COLO668 (cell line): ENCODE results near the gene RAB6B.

Source experiments
- DNase-seq: peaks from one replicate; lab custom pipeline; 2025; ENCODE audit not compliant: unreplicated experiment; lab: John Stamatoyannopoulos, UW

Gene RAB6B

GRCh38 chr3:133838296-133838789 is 57.3 kb downstream of the RAB6B start:
- no peak for DNase-seq

- DNase-seq, result no peak
Observed at GRCh38 chr3:133837487-133838295, 58.0 kb downstream of the RAB6B start.

- no peak for DNase-seq
Observed at GRCh38 chr3:133836497-133837158, 59.1 kb downstream of the RAB6B start.

GRCh38 chr3:133835961-133836360 is 59.7 kb downstream of the RAB6B start:
- DNase-seq, result no peak

- no peak for DNase-seq
Observed at GRCh38 chr3:133835418-133835743, 60.3 kb downstream of the RAB6B start.

DNA sequence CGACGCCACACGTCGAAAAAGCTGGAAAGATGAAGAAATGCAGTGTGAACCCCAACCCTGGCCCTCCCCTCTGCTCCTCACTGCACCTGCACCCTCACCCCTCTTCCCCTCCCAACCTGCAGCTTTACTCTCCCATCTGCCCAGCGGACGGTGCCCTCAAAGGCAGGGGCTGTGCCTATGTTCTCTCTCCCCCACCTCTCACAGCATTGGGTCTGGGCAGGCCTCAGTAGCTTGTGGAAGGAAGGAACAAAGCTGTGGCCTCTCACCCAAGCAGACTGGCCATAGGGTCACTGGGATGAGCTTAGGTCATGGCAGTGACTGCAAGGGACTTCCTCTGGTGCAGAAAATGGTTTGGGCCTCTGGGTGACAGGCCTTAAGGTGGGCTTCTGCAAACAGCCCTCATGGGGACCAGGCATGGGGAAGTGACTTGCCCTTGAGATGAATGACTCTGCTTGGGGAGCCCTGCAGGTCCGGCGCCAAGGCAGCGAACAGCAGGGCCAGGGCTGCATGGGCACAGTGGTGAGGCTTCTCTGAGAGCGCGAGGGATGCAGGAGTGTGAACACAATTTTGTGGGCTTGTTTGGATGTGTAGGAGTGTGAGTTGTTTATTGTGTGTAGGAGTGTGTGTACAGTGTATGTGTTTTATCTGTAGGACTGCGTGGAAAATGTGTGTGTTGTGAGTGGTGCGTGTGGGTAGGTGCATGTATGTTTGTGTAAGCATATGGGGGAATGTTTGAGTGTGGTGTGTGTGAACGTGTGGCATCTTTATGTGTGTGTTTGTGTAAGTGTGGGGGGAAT is 60.9 kb downstream of the RAB6B start:
- DNase-seq, result no peak

DNA sequence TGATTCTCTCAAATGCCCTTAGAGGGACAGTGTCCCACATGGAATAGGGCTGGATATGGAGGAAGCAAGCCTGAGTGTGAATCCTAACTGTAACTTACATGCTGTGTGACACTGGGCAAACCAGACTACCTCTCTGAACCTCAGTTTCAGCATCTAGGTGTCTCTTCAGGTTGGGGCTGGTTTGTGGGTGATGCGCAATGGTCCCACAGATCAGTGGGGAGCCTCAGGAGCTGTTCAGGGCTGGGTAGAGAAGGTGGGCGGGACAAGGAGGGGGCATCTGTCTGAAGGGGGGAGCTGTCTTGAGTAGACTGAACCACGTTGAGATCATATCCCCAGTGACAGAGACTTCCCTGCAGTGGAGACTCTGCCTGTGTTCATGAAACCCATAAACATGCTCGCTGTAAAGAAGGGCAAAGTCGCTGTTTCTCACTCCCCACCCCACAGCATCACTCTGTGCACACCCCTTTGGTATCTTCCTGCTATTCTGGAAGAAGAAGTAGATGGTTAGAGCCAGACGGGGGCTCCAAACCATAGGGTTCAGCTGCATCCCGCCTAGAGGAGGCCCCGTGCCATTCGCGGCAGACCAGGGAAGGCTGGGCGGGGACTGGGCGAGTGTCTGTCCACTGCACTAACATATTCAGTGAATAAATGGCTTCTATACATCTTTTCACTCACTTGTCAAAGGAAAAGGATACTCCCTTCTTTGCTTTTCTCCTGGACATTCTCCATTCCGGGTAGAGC is 61.6 kb downstream of the RAB6B start:
- DNase-seq, result no peak

GRCh38 chr3:133833267-133833666 is 62.4 kb downstream of the RAB6B start:
- DNase-seq, result no peak

- no peak for DNase-seq
Observed at GRCh38 chr3:133832802-133833144, 62.9 kb downstream of the RAB6B start.

DNA sequence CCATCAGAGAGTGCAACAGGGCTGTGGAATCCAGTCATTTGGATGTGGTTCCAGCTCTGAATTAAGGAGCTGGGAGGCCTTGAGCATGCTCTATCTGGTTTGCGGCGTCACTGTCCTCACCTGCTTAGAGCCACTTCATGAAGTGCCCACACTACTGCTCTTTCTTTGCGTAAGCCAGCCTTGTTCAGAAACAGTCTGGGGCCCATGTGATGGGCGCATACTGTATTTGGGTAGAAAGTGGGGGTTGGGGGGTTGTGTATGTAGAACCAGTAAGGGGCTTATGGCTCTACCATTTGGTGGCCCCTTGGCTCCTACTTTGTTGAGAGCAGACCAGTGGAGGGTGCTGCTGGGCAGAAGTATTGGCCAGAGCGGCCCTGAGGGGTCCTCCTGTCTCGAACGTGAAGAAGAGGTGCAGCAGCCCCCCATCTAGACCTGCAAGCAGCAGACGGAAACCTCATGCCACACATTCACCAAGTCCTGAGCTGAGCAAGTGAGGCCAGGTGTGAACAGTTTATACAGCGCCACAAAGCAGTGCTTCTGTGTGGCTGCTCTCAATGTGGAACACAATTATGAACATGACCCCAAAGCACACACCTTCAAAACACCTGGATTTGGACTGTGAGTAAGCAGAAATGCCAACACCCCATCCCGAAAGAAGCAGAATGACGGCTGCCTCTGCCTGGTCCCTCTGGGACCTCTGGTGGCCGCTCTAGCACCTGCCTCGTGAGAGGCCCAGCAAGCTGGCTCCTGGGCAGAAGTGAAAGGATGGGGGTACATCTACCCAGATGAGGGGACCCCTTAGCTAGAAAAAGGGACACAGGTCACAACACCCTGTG is 63.5 kb downstream of the RAB6B start:
- no peak for DNase-seq

GRCh38 chr3:133830071-133830470 is 65.6 kb downstream of the RAB6B start:
- DNase-seq, result no peak

DNA sequence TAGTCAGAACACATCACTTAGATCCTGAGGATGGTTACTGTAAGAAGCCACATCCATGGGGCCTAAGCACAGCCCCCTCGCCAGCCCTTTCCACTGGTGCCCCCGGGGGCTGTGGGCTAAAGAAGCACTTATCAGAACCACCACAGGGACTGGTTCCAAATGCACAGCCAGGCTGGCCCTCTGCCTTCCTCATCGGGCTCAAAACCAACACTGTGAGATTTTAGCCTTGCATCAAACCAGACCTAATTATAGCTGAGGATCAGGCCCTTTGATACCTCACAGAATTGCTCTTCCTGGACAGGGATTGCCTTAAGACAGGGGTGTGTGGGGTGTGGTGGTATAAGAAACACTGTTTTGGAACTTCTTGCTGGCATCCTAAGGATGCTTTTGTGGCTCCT is 66.4 kb downstream of the RAB6B start:
- no peak for DNase-seq

DNA sequence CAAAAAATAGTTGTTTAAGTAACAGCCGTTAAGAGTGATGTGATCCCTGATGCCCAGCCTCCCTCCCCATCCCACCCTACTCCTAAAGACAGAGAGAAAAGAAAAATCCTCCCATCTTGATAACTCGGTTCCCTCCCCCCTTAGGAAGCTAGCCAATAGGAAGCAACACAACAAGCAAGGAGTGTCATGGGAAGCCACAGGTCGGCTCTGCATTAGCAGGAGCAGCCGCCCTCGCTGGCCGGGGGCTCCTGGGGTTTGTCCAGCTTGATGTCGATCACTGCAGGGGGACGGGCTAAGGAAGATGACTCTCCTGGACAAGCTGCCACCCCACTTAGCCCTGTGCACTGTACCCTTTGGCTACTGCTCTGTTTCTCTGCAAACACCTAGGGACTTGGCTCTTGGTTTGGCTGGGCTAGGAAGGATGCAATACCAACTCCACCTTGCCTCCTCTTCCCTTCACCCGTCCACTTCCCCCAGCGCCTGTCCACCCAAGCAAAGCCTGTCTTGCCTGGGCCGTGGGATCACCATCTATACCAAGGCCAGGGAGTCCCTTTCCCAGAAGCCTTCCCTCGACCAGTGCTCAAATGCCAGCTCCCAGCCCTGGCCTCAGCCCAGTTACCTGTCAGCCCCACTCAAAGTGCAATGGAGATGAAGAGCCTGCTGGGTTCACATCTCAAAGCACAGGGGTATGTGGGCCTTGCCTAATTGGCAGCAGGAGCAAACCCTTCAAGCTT is 66.9 kb downstream of the RAB6B start:
- DNase-seq, result no peak

DNA sequence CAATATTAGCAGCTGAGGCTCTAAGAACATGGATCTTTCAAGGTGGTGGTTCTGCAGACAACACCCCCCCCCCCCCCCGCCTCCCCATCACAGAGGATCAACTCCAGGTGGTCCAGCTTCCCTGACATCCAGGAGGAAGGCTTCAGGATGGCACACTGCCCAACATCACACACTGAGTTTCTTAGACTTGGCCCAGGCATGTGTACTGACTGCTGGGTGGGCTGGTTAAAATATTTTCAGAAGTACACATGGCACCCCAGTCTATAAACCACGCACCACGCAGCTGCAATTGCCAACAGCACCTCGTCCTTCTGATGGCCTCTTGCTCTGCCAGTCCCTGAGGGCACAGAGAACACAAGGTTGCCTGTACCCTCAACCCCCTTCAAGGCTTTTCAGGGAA is 68.0 kb downstream of the RAB6B start:
- no peak for DNase-seq

- no peak for DNase-seq
Observed at GRCh38 chr3:133827136-133827535, 68.5 kb downstream of the RAB6B start.

- DNase-seq, result no peak
Observed at GRCh38 chr3:133825969-133826727, 69.5 kb downstream of the RAB6B start.

GRCh38 chr3:133824961-133825485 is 70.7 kb downstream of the RAB6B start:
- no peak for DNase-seq

DNA sequence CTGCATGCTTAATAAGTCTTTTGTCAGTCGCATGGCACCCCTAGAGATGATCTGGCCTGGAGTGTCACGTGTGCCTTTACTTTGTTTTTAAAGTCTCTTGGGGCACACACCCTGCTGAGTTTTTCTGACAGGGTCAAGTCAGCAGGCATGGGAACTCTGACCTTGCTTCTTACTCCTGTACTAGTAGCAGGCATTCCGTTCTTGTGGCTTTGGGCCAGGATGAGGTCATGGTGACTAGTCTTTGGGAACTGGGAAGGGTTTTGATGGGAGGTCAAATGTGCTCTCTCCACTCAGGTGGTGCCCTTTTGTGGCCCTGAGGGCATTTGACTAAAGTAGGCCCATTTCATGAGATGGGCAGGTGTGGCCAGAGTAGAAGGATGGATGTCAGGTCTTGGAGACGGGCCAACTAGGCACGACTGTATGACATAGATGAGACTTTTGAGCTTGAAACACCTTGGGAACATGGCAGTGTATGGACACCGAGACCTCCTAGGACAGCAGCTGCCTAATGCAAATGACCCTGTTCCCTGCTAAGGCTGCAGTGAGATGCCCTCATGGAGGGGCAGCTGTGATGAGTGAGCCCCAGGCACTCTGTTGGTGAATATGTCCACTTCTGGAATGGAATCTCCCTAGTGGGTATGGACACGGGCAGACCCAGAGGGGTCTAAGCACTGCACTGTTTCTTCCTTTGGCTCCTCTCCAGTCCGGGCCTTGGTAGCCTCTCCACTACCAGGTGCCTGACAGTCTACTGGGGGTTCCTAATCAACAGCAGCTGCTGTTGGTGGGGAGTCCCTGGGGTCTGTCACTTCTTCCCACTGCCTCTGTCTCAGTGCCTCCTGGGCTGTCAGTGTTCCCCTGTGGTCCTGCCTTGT is 73.7 kb downstream of the RAB6B start:
- peak; percentile 24 for DNase-seq
